GF-D8 (cell line): ENCODE results near the gene BBS1.
A peak's percentile ranks its signal among the peaks of the same experiment; 100 is the strongest.

Experiments
- DNase-seq: peaks from one replicate; lab custom pipeline; 2025; lab: John Stamatoyannopoulos, UW

BBS1 gene

DNA sequence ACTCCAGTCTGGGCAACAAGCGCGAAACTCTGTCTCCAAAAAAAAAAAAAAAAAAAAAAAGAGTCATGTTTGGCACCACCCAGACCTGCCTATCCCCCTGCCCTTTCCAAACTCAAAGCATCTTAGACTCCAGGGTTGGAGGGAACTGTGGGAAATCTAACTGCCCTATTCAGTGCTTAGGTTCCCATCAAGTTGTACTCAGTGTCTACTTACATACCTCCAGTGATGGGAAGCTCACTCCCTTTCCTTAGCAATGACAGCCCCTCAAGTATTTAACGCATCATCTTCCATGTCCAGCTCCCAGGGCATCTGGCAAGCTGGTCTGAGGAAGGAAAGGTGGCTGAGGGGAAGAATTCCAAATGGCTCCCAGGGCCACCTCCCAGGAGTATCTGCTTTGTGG, 39.3 kb downstream of the BBS1 start:
- DNase-seq = no peak

DNA sequence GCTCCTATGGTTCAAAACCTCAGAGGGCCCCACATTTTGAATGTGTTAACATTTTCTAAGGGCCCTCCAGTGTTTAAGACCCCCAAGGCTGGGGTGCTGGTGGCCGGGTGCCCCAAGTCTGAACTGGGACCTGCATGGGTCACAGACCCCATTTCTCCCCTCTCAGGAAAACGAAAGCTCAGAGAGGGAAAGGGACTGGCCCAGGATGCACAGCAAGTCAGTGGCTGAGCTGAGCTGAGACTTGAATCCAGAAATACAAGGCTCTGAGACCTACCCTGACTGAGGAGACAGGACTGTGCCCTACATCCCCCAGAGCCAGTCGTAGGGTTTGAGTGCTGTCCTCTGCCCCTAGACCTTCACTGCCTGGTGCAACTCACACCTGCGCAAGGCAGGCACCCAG, 40.5 kb downstream of the BBS1 start:
- no peak for DNase-seq

DNA sequence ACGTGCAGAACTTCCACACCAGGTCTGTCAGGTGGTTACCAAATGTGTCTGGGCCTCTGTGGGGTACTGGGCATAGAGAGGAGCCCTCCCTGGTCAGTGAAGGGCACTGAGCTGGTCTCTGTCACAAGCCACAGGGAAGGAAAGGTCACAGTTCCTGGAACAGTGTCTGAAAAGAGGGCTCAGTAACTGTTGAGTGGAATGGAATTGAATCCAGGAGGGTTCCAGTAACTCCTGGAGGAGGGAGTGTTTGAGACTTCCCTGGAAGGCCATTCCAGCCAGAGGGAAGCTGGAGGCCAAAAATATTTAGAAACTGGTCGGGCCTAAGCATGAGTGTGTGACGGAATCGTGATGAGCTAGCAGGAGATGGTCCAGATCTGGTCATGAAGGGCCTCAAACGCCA, 44.2 kb downstream of the BBS1 start:
- DNase-seq = no peak

DNA sequence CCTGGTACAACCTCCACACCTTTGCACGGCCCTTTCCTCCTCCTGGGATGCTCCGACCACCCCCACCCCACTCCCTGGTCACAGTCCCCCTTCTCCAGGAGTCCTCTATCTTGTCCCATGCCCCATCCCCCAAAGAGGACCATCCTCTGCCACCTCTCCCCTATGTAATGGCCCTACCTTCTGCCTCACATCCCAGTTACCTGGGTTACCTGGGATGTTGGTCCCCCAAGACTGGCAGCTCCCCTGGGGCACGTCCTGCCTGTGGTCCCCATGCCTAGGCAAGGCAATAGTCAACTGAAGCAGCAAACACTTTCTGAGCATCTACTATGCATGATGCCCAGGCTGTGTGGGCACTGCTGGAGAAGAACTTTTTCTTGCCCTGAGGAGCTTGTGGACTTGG, 45.0 kb downstream of the BBS1 start:
- DNase-seq = no peak

DNA sequence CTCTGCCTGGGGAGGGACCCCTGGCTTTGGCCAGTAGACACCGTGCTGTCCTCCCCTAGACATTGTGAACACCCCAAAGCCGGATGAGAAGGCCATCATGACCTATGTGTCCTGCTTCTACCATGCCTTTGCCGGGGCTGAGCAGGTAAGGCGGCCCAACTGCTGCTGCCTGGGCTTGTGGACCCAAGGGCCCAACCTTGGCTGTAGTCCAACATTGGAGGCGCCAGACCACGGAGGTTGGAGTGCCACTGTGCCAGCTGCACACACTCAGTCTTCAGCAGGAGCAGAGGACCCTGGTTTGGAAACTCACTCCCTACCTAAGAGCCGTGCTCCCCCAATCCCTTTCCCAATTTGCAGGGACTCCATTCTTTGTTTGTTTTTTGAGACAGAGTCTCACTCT, 45.7 kb downstream of the BBS1 start:
- DNase-seq = no peak

DNA sequence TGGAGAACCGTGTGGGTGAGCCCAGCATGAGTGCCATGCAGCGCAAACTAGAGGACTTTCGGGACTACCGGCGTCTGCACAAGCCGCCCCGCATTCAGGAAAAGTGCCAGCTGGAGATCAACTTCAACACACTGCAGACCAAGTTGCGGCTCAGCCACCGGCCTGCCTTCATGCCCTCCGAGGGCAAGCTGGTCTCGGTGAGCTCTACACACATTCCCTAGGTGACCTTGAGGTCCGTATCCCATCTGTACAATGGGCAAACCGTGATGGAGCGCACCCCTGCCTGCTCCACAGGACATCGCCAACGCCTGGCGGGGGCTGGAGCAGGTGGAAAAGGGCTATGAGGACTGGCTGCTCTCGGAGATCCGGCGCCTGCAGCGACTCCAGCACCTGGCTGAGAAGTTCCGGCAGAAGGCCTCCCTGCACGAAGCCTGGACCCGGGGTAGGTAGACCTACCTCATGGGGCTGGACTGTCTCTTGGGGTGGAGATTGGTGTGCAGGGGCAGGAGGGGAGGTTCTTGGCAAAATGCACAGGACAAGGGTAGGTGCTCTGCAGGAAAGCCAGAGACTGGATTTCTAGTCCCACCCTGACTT, 47.4 kb downstream of the BBS1 start:
- DNase-seq = no peak

DNA sequence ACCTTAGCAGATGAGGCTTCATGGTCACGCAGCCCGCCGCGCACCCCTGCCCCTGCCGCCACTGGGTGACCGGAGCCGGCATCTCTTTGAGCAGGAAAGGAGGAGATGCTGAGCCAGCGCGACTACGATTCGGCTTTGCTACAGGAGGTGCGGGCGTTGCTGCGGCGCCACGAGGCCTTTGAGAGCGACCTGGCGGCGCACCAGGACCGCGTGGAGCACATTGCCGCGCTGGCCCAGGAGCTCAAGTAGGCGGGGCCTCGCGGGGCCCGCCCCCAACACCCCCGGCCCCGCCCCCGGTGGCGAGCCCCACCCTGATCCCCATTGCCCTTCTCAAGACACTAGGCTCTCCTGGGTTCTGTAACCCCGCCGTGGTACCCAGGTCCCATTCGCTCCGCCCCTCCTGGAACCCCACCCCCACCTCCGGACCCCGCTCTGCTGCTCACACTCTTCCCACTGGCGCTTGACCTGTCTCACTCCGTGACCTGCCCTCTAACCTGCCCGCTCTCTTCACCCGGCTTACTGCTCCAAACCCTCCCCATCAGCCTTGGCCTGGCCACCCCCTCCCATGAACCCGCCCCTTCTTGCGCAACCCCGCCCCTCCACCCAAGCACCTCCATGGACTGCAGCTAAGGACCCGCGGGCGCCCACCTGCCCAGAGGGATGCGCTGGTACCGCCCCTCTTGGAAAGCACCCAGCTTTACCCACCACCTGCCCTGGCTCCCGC, 48.9 kb downstream of the BBS1 start:
- no peak for DNase-seq

DNA sequence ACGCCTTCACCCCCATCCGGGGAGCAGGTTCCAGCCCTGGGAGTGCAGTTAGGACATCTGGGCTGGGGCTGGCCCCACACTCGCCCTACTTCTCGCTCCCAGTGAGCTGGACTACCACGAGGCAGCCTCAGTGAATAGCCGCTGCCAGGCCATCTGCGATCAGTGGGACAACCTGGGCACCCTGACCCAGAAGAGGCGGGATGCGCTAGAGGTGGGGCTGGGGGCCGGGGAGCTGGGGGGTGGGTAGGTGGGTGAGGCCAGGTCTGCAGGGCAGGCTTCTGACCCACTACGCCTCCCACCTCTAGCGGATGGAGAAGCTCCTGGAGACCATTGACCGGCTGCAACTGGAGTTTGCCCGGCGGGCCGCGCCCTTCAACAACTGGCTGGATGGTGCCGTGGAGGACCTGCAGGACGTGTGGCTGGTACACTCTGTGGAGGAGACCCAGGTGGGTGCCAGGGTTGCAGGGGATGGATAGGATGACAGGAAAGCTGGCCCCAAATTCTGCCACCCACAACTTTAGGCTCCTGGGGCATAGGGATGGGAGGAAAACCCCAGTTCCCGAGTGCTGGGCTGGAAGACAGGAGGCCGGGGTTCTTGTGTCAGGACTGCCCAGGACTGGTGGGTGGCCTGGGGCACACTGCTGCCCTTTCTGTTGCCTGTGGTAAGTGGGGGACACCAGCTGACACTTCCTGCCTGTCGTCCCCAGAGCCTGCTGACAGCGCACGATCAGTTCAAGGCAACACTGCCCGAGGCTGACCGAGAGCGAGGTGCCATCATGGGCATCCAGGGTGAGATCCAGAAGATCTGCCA, 49.6 kb downstream of the BBS1 start:
- DNase-seq = no peak

- no peak for DNase-seq
Observed at GRCh38 chr11:66561178-66561974, 50.9 kb downstream of the BBS1 start.

- DNase-seq = no peak
Observed at GRCh38 chr11:66561975-66562248, 51.5 kb downstream of the BBS1 start.

DNA sequence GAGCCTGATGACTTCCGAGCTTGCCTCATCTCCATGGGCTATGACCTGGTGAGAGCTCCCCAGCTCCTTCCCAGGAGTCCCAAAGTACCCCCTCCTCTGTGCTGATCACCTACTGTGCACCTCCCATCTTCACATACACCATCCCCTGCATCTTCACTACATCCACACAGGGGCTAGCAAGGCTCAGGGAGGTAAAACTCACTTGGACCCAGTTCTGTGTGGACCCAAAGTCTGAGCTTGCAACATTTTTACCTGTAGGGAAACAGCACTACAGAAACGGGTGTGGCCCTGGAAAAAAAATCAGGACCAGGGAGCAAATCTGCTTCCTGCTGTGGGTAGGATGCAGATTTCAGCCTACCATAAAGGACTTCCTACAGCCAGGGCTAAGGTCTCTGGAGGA, 51.8 kb downstream of the BBS1 start:
- DNase-seq = no peak

DNA sequence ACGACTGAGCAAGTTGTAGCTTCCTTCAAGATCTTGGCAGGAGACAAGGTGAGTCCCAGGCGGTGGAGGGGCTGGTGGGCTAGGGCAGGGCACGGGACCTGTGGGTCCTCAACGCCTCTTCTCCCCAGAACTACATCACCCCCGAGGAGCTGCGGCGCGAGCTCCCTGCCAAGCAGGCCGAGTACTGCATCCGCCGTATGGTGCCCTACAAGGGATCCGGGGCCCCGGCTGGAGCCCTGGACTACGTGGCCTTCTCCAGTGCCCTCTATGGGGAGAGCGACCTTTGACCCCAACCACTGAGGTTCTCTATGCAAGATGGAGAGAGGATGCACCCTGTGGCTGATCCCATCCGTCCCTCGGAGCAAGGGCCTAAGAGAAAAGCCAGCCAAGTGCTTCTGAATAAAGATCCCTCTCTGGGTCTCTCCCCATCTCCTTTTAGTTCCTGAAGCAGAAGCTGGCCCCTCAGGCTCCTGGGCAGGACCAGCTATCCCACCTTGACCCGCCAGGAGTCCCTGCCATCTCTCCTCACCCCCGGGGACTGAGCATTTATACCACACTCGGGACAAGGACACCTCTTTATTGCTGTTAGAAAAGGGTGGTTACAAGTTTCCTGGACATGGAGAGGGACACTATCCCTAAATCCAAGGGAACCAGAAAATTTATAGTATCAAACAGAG, 52.6 kb downstream of the BBS1 start:
- no peak for DNase-seq

DNA sequence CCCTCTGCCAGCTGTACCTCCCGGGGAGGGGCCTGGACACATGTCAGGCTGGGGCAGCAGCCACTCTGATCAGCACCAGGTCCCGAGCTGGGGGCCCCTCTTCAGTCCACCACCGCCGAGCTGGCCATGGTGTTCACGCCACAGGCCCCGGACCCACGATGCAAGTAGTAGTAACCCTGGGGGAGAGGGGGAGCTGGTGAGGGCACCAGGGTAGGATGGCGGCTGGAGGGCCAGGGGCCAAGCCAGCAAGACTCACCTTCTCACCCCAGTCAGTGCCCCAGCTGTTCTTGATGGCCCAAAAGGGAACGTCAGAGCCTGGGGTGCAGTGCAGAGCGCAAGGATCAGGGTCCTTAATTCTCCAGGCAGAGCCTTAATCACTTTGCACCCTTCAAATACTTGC, 53.4 kb downstream of the BBS1 start:
- no peak for DNase-seq

GRCh38 chr11:66564538-66564937, 54.1 kb downstream of the BBS1 start:
- no peak for DNase-seq

DNA sequence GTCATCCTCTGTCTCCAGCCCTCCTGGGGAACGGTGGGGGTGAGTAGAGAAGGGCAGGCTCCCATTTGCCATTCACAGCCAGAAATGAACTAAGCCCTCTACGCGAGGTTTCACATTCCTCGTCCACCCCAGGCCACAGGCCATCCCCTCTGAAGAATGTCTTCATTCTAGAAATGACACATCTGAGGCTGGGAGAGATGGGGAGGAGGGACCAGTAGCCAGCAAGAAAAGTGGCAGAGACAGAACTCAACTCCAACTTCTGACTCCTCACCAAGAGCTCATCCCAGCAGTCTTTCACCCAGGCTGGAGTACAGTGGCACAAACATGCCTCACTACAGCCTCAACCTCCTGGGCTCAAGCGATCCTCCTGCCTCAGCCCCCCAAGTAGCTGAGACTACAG, 54.5 kb downstream of the BBS1 start:
- no peak for DNase-seq

DNA sequence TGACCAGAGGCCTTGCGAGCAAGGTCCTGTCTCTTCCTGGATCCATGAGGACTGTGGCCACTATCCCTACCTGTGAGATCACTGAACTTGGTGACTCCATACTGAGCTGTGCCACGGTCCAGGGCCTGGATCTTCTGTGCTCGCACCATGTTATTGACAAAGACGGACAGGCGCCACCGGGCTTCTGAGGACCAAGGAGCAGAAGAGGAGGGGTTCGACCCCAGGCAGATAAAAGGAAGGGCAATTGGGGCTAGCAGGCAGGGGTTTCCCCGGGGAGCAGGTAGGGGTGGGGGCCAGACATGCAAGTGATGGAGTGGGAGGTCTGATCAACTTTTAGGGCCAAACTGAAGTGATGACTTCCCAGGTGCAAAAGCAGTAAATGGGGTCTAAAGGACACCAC, 55.8 kb downstream of the BBS1 start:
- no peak for DNase-seq

DNA sequence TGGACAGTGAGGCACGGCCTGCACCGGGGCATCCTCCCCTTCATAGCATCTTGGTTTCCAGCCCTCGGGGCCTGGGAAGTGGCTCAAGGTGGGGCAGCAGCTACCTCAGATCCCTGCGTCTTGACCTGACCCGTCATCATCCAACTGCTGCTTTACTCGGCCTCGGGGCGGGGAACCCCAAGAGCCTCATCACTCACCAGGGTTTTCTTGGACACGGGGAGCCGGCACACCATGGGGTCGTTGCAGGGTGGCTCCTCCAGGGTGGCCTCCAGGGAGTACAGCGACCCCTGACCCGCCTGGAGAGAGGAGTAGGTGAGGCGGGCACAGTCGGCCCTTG, 57.3 kb downstream of the BBS1 start:
- DNase-seq = no peak

DNA sequence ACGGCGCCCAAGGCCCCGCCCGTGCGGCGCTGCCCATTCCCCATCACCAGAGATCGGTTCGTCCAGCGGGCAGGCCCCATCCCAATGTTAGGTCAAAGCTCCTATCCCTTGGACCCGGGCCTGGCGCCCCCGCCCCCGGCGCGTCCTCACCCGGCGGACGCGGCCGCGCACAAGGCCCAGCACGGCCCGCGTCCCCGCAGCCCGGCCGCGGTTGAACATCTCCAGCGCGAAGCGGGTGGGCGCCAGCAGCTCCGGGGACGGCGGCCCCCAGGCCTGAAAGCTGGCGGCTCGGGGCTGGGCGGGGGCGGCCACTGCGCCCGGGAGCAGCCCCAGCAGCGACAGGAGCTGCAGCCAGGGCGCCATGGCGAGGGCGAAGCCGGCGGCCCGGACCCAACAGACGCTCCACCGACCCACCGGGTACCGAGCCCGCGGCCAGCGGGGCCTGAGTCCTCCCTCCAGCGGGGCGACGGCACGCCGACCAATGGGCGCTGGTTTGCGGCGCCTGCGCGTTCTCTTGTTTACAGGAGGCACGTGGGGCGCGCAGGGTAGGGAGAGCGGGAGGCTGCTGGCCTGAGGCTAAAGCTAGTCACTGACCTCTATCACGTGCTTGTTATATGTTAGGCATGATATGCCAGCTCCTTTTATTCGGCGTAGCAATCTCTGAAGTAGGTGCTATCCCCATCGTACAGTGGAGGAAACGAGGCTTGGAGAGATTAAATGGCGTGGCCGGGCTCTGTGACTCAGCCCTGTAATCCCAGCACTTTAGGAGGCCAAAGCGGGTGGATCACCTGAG, 57.9 kb downstream of the BBS1 start, which contains the start of gene CTSF:
Gene CTSF, minus strand, starts transcription at position 483 of the 793 bp plus-strand sequence. Its CDS starts 120 bp downstream, at position 363.
- peak; percentile 3 for DNase-seq

DNA sequence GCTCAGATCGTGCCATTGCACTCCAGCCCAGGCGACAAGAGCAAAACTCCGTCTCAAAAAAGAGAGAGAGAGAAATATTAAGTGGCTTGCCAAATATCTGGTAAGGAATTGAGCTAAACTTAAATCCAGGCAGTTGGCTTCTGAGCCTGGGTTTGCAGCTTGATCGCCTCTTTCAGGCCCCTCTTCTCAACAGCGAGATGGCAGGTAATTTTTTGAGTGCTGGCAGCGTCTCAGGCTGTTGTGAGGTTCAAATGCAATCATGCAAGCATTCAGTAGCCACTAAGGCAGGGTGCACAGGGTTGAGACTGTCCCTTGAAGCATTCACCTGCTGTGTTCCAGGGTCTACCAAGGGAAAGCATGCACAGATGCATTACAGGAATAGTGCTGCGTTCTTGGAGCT, 58.6 kb downstream of the BBS1 start:
- DNase-seq = no peak

DNA sequence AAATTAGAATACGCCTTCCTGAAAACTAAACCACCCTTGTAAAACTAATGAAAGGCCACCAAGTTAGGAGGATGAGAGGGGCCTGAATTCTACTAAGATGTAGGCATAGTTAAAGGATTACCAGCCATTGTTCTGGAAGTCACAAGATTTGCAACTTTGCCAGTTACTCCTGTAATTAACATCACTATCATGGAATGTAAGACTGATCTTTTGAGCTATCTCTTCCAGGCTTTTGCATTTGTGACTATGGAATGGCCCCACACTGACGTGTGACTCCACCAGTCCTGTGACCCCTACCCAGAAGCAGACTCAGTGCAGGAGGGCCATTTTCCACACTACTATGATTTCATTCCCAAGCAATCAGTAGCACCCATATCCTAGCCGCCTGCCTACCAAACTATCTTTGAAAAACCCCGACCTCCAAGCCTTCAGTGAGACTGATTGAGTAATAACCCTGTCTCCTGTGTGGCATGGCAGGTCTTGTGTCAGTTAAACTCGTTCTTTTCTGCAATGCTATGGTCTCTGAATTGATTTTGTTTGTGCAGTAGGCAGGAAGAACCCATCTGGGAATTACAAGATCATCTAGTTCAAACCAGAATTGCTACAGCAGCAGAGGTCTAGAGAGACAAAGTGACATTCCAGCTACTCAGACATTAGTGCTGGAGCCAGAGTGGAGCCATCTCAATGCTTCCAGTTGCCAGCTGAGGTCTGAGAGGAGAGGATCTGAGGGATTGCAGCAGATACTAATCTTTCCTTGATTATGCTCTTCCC, 59.8 kb downstream of the BBS1 start:
- no peak for DNase-seq

- DNase-seq = no peak
Observed at GRCh38 chr11:66570850-66571180, 60.4 kb downstream of the BBS1 start.
